Esophagus squamous epithelium (tissue), 5 donors: Measurements from ENCODE around the gene RNF150. TPM values are rescaled to one million over a fixed set of nuclear protein-coding genes. Genes with fewer than 3 reads are reported as not detected.

Experiments used
- DNase-seq: peaks from one replicate; lab custom pipeline; 2025; lab: John Stamatoyannopoulos, UW
- H3K27ac ChIP-seq, 4 donors: fragments of 200-600 bp; sonication (generic); one replicate each; pipeline ENCODE4 v1.5.1; 2016 to 2019; ENCODE audit warnings: mild to moderate bottlenecking in 1 of 4
- H3K27me3 ChIP-seq, 4 donors: fragments of 200-600 bp; sonication (generic); 1 replicate in 3 of 4; 2 replicates in 1 of 4; pipeline versions ENCODE4 v1.5.1 to v1.6.0; 2017 to 2021; ENCODE audit warnings: antibody characterized with exemption in 1 of 4
- H3K36me3 ChIP-seq, 3 donors: fragments of 200-600 bp; sonication (generic); one replicate each; pipeline ENCODE4 v1.5.1; 2016 to 2019
- H3K4me1 ChIP-seq, 3 donors: fragments of 200-600 bp; sonication (generic); one replicate each; pipeline ENCODE4 v1.5.1; 2017 to 2019
- H3K4me3 ChIP-seq, 4 donors: fragments of 200-600 bp; sonication (generic); 1 replicate in 3 of 4; 2 replicates in 1 of 4; pipeline ENCODE4 v1.5.1; 2016 to 2019; ENCODE audit warnings: mild to moderate bottlenecking in 2 of 4, moderate library complexity in 1 of 4
- H3K9me3 ChIP-seq, 3 donors: fragments of 200-600 bp; sonication (generic); one replicate each; pipeline ENCODE4 v1.5.1; 2016 to 2019
- CTCF ChIP-seq, 6 experiments: fragments of 450-650 bp in 4 of 6; fragments of 200-600 bp in 2 of 6; sonication (generic) in 2 of 6; IDR thresholded peaks; one replicate each; pipeline ENCODE4 v1.5.1; 2016 to 2019; ENCODE audit warnings: antibody characterized with exemption in 6 of 6, mild to moderate bottlenecking in 4 of 6, moderate library complexity in 4 of 6
- POLR2A ChIP-seq, 4 donors: fragments of 450-650 bp; IDR thresholded peaks; one replicate each; pipeline ENCODE4 v1.6.1; 2017; ENCODE audit warnings: antibody characterized with exemption in 4 of 4, mild to moderate bottlenecking in 4 of 4, moderate library complexity in 3 of 4
- WGBS, 2 donors: methylation state at CpG; one replicate each; pipeline ENCODE4 v1.1.5; 2018; 5-methylcytosine and 5-hydroxymethylcytosine counted together
- intact Hi-C: fragments of 100-400 bp; cut with DNase I; formaldehyde crosslinking; loops from one replicate; pipeline ENCODE4 v1.15.0; 2022
- total RNA-seq, 4 donors: library from RNA; depleted of rRNA; stranded (reverse); fragments of >200 nt; gene quantifications; one replicate each; pipeline ENCODE4 v1.1.0, GENCODE V29; 2016
- donor health status: DM: yes; HTN: yes; CAD: no.

Gene RNF150
- total RNA-seq, 4 donors from 2014 or later: 0.23 to 6.7 (median 4.5) TPM

GRCh38 chr4:140996766-140997165 is 136.5 kb downstream of the RNF150 start:
- no peaks in the 10 kb centered on the region for H3K9me3 ChIP-seq
- H3K4me3 ChIP-seq: no peak overlapping the region
- no peaks in the 10 kb centered on the region for H3K36me3 ChIP-seq
- TF ChIP-seq POLR2A (IDR thresholded peaks at IDR 0.05): no peak
- no peak for TF ChIP-seq CTCF (IDR thresholded peaks at IDR 0.05)
- H3K27me3 ChIP-seq: no peaks in the 10 kb centered on the region
- peak overlapping the region in 1 of 4 donors; percentile 38 for H3K27ac ChIP-seq
- DNase-seq: no peak
- intact Hi-C loops: no loop called here
- peaks cover 0 to 10% (median 5%) of the 10 kb centered on the region in 3 donors for H3K4me1 ChIP-seq

DNA sequence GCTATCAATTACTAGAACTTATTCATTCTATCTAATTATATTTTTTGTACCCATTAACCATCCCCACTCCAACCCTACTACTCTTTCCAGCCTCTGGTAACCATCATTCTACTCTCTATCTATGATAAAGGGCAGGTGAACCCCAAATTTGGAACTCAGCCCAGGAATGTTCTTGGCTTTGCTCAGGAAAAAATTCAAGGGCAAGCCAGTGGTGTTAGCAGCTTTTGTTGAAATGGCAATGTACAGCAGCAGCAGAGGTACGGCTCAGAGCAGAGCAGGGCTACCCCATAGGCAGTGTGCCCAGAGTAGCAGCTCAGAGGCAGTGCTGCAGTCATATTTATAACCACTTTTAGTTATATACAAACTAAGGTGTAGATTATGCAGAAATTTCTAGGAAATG is 138.2 kb downstream of the RNF150 start:
- intact Hi-C loops: no loop called here
- Histone ChIP-seq H3K36me3 (no peaks in the 10 kb centered on the region), H3K27me3 (no peaks in the 10 kb centered on the region), H3K4me3 (no peak overlapping the region), H3K9me3 (no peaks in the 10 kb centered on the region), H3K27ac (peak overlapping the region in 3 of 4 donors; percentile 34 to 38 (median 35)), H3K4me1 (peaks cover 0 to 10% (median 5%) of the 10 kb centered on the region in 3 donors)
- TF ChIP-seq CTCF (IDR thresholded peaks at IDR 0.05): no peak
- TF ChIP-seq POLR2A (IDR thresholded peaks at IDR 0.05): no peak
- 36 to 60% methylated on average over 1 of the region's 1 CpG for WGBS, 2 donors
- DNase-seq: no peak

GRCh38 chr4:140994015-140994414 is 139.3 kb downstream of the RNF150 start:
- DNase-seq: no peak
- peaks cover 0 to 10% (median 5%) of the 10 kb centered on the region in 3 donors for H3K4me1 ChIP-seq
- no peaks in the 10 kb centered on the region for H3K9me3 ChIP-seq
- intact Hi-C loops: no loop called here
- H3K27ac ChIP-seq: peak overlapping the region in 3 of 4 donors; percentile 42 to 47 (median 44)
- 33 to 55% methylated on average over 1 of the region's 1 CpG for WGBS, 2 donors
- H3K27me3 ChIP-seq: no peaks in the 10 kb centered on the region
- no peaks in the 10 kb centered on the region for H3K36me3 ChIP-seq
- no peak for TF ChIP-seq POLR2A (IDR thresholded peaks at IDR 0.05)
- TF ChIP-seq CTCF (IDR thresholded peaks at IDR 0.05): no peak
- H3K4me3 ChIP-seq: no peak overlapping the region

DNA sequence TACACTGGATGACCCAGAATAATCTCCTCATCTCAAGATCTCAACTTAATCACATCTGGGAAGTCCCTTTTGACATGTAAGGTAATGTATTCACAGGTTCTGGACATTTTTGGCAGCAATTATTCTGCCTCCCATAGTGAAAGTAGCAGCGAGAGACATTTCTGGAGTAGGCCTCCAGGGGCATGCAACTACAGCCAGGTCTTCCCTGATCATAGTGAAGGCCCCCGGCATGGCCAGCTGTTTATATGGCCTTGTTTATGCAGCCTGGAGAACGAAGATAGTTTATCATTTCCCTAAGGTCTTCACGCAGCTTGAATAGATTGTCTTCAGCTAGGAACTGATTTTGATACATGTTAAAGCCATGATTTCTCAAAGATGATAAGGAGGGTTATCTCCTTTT is 139.9 kb downstream of the RNF150 start:
- Histone ChIP-seq H3K27ac (peak overlapping the region in 3 of 4 donors; percentile 42 to 47 (median 44)), H3K9me3 (no peaks in the 10 kb centered on the region), H3K4me3 (no peak overlapping the region), H3K36me3 (no peaks in the 10 kb centered on the region), H3K27me3 (no peaks in the 10 kb centered on the region), H3K4me1 (peaks cover 0 to 10% (median 5%) of the 10 kb centered on the region in 3 donors)
- no peak for DNase-seq
- WGBS, 2 donors: 69 to 78% methylated on average over 4 of the region's 4 CpGs
- intact Hi-C loops: no loop called here
- TF ChIP-seq CTCF (IDR thresholded peaks at IDR 0.05) (no peak), POLR2A (IDR thresholded peaks at IDR 0.05) (no peak)

- no peak for TF ChIP-seq POLR2A (IDR thresholded peaks at IDR 0.05)
- TF ChIP-seq CTCF (IDR thresholded peaks at IDR 0.05): no peak
- Histone ChIP-seq H3K4me3 (no peak overlapping the region), H3K9me3 (no peaks in the 10 kb centered on the region), H3K4me1 (peaks cover 0 to 12% (median 5%) of the 10 kb centered on the region in 3 donors), H3K36me3 (no peaks in the 10 kb centered on the region), H3K27me3 (no peaks in the 10 kb centered on the region), H3K27ac (no peak overlapping the region)
- intact Hi-C loops: no loop called here
- DNase-seq: no peak
- 82 to 91% methylated on average over 3 of the region's 3 CpGs for WGBS, 2 donors
Observed at GRCh38 chr4:140989944-140990343, 143.3 kb downstream of the RNF150 start.
